ENCODE data around the gene CENPB. TPM values are rescaled to one million over a fixed set of nuclear protein-coding genes. Genes with fewer than 3 reads are reported as not detected.

Gene CENPB
- total RNA-seq, 3 donors from 2014 or later: 71.7 to 114 (median 75.0) TPM

DNA sequence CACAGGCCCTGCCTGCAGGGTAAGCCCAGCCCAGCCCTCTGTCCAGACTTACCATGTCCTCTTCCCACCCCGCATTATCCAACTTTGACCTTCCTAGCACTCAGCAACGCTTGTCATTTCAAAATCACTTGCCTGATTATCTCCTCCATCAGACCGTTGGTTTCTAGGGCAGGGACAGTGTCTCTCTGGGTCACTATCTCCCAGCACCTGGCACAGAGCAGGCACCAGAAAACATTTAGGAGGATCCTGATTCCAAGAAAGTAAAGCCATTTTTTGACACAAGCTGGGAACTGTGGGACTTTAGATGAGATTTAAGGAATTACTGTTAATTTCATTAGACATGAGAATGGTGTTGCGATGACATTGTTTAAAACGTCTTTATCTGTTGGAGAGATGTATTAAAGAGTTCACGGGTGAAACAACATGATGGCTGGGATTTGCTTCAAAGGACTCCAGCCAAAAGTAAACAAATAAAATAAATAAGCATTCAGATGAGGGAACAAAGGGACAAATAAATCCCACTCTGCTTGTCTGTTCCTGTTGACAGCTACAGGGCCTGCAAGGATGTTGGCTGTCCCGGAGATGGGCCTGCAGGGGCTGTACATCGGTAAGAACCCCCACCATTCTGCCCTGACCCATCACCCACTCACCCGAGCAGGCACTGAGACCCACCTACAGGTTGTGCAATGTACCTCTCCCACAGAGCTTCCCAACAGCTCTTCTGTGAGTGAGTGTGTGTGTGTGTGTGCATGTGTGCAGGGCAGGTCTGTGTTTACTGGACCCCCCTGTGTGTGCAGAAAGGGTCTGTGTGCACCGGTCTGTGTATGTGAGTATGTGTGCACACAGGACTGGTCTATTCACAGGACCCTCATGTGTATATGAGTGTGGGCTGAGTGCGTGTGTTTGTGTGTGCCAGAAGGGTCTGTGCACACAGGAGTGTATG lies 48.2 kb downstream of the CENPB start:
- Histone ChIP-seq H3K4me3 (no peak overlapping the region), H3K9me3 (no peaks in the 10 kb centered on the region), H3K36me3 (ENCODE audit: low read depth) (no peaks in the 10 kb centered on the region), H3K4me1 (ENCODE audit: low read depth) (peaks cover 7% of the 10 kb centered on the region)
- DNase-seq (peak in 1 of 3 donors; percentile 6), ATAC-seq (no peak)
- intact Hi-C loops (cut with DNase I, micrococcal nuclease): no loop called here
- TF ChIP-seq, protein P1, sequence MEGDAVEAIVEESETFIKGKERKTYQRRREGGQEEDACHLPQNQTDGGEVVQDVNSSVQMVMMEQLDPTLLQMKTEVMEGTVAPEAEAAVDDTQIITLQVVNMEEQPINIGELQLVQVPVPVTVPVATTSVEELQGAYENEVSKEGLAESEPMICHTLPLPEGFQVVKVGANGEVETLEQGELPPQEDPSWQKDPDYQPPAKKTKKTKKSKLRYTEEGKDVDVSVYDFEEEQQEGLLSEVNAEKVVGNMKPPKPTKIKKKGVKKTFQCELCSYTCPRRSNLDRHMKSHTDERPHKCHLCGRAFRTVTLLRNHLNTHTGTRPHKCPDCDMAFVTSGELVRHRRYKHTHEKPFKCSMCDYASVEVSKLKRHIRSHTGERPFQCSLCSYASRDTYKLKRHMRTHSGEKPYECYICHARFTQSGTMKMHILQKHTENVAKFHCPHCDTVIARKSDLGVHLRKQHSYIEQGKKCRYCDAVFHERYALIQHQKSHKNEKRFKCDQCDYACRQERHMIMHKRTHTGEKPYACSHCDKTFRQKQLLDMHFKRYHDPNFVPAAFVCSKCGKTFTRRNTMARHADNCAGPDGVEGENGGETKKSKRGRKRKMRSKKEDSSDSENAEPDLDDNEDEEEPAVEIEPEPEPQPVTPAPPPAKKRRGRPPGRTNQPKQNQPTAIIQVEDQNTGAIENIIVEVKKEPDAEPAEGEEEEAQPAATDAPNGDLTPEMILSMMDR (IDR thresholded peaks at IDR 0.05): no peak

DNA sequence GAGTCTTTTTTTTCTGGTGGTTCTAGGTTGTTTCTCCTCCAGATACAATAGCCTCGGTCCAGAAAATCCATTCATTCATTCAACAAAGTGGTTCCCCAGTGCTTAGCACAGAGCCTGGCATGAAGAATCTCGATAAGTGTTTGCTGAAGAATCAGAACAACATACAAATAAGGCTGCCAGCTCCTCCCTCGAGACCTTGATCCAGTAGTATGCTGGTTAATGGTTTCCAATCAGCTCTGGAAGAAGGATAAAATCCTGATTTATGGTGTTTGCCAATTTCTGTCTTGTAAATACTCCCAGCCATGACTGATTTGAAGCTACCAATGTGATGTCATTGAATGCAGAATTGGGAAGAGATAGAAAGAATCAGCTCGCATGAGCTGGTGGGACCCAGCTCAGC lies 50.8 kb downstream of the CENPB start:
- TF ChIP-seq, protein P1 (IDR thresholded peaks at IDR 0.05): no peak
- H3K4me3 ChIP-seq: no peak overlapping the region
- H3K36me3 ChIP-seq (ENCODE audit: low read depth): no peaks in the 10 kb centered on the region
- intact Hi-C loops (cut with DNase I, micrococcal nuclease): no loop called here
- DNase-seq: no peak
- no peaks in the 10 kb centered on the region for H3K9me3 ChIP-seq
- peaks cover 7% of the 10 kb centered on the region for H3K4me1 ChIP-seq (ENCODE audit: low read depth)
- peak; percentile 34 for ATAC-seq

DNA sequence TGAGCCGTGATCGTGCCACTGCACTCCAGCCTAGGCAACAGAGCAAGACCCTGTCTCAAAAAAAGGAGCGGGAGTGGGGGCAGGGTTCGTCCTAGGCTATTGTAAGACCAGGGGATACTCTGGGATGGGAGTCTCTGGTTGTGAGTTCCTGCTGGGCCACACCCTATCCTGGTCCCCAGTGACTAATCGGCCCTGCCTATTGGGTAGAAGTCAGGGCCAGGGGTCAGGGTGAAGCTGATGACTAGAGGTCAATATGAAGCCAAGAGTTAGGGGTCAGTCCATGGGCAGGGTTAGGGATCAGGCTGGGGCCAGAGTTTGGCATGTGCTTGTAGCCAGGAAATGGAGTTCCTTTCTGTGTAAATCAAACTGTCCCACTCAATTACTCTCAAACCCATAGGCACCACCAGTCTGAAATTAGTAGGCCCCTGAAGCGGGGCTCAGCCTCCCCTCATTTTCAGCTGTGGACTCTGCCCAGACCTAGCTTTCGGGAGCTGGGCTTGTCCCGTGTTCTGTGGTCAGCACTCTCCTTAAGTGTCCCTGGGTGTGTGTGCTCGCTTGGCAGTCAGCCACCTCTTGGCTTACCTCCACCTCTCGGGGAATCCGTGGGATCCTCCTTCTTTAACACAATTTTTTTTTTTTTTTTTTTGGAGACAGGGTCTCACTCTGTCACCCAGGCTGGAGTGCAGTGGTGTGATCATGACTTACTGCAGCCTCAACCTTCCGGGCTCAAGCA lies 52.3 kb downstream of the CENPB start:
- intact Hi-C loops (cut with DNase I, micrococcal nuclease): no loop called here
- DNase-seq (peak in 2 of 3 donors; percentile 46 to 56), ATAC-seq (peak; percentile 69)
- Histone ChIP-seq H3K4me3 (no peak overlapping the region), H3K4me1 (ENCODE audit: low read depth) (peaks cover 7% of the 10 kb centered on the region), H3K36me3 (ENCODE audit: low read depth) (no peaks in the 10 kb centered on the region), H3K9me3 (no peaks in the 10 kb centered on the region)
- TF ChIP-seq, protein P1 (IDR thresholded peaks at IDR 0.05): no peak

Other genes with a start within 250 kb of the CENPB start
- gene GFRA4, start 123.3 kb downstream of the CENPB start, total RNA-seq: not detected
- 10 to 100 TPM in 1 of 3 donors, 1 to 10 TPM in 2; 6.4 to 86.6 (median 9.7) TPM for gene ADAM33, start 104.7 kb downstream of the CENPB start, total RNA-seq
- gene SIGLEC1, start 74.1 kb downstream of the CENPB start, total RNA-seq: 10 to 100 TPM in 2 of 3 donors, 1 to 10 TPM in 1; 3.3 to 21.7 (median 12.2) TPM
- gene HSPA12B, start 54.1 kb downstream of the CENPB start, total RNA-seq: 1 to 10 TPM; 1.2 to 5.9 (median 3.4) TPM
- 10 to 100 TPM; 14.5 to 69.6 (median 26.5) TPM for gene ADISSP, start 19.0 kb downstream of the CENPB start, total RNA-seq
- under 1 TPM in 1 of 3 donors, not detected in 2; 0.19 TPM for gene SPEF1, start 5.3 kb downstream of the CENPB start, total RNA-seq
- 10 to 100 TPM; 12.2 to 52.0 (median 38.4) TPM for gene CDC25B, start 9.6 kb upstream of the CENPB start, total RNA-seq
- 10 to 100 TPM; 13.0 to 18.6 (median 13.9) TPM for gene AP5S1, start 33.8 kb upstream of the CENPB start, total RNA-seq
- 10 to 100 TPM; 60.7 to 79.5 (median 72.3) TPM for gene MAVS, start 60.1 kb upstream of the CENPB start, total RNA-seq
- gene PANK2, start 102.6 kb upstream of the CENPB start, total RNA-seq: 10 to 100 TPM; 27.6 to 42.3 (median 29.6) TPM
- 1 to 10 TPM; 3.2 to 8.2 (median 7.5) TPM for gene RNF24, start 228.8 kb upstream of the CENPB start, total RNA-seq